ENCODE measurements around the gene CTDSPL. TPM values are rescaled to one million over a fixed set of nuclear protein-coding genes. Genes with fewer than 3 reads are reported as not detected.

The CTDSPL gene
- total RNA-seq, 1 donor from 2014 or later = 41.5 TPM

DNA sequence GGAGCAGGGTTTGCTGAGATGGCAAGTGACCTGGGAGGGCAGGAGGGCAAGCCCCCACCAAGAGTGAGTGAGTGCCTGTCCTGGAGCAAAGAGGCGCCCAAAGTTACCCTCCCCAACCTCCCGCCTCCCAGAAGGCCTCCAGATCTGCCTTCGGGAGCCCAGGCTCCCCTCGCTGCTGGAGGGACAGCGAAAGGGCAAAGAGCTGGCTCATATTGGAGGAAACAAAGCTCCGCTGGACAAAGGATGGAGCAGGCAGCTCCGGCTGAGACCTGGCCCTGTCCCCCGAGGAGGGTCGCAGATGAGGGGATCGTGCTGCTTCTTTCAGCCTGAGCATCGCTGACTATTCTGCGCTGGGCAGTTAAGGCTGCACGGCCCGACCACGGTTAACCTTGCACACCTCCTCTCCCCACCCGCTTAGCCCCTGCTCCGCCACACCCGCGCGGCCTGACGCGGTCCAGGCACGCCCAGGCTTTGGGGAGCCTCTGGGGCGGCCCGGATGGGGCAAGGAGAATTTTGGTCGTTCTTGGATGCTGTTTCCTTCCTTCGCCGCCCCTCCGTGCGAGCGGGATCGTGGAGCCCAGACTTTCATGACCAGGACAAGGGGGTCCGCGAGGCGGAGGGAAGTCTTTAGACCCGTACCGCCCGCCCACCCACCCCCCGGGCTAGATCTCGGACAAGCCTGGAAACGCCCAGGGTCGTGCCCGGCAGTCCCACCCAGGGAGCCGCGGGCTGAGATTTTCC lies 167.1 kb downstream of the CTDSPL start:
- Mint-ChIP-seq H3K4me1 (ENCODE audit: low read depth) (peaks cover 37% of the 10 kb centered on the region), H3K36me3 (ENCODE audit: low read depth) (no peaks in the 10 kb centered on the region), H3K27ac (ENCODE audit: unreplicated experiment) (peak overlapping the region; percentile 65), H3K27me3 (ENCODE audit: low read depth) (no peaks in the 10 kb centered on the region), H3K4me3 (ENCODE audit: unreplicated experiment) (peak overlapping the region; percentile 61), H3K9me3 (ENCODE audit: low read depth) (no peaks in the 10 kb centered on the region)
- no peak for DNase-seq (ENCODE audit: low spot score)
- TF ChIP-seq, protein P1, sequence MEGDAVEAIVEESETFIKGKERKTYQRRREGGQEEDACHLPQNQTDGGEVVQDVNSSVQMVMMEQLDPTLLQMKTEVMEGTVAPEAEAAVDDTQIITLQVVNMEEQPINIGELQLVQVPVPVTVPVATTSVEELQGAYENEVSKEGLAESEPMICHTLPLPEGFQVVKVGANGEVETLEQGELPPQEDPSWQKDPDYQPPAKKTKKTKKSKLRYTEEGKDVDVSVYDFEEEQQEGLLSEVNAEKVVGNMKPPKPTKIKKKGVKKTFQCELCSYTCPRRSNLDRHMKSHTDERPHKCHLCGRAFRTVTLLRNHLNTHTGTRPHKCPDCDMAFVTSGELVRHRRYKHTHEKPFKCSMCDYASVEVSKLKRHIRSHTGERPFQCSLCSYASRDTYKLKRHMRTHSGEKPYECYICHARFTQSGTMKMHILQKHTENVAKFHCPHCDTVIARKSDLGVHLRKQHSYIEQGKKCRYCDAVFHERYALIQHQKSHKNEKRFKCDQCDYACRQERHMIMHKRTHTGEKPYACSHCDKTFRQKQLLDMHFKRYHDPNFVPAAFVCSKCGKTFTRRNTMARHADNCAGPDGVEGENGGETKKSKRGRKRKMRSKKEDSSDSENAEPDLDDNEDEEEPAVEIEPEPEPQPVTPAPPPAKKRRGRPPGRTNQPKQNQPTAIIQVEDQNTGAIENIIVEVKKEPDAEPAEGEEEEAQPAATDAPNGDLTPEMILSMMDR (IDR thresholded peaks at IDR 0.05) = no peak

DNA sequence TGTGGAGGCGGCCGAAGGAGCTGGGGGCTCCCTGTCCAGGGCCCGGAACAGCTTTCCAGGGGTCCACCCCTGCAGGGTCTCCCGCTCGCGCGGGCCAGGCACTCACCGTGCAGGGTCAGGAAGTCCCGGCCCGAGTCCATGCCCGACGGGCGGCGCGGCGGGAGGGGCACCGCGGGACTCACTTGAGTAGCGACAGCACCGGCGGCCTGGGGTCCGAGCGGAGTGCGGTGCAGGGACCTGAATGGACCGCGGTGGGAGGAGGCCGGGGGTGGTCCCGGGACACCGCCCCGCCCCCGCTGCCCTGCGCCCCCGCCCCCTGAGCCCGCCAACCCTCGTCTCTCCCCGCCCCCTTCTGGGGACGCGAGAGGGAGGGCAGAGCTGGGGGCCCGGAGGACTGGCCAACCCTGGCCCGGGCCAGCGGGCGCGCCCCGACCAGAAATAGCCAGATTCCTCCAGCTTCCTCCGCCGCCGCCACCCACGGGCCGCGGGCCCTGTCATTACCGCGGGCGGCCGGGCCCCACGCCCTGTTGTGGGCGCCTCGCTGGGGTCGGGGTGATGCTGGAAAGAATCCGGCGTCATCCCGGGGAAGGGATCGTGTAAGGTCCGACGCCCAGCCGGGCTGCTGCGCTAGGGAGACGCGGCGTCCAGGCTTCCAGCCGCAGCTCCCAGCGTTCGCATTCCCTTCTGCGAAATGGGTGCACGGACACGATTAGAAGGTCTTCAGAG lies 167.9 kb downstream of the CTDSPL start, which contains the start of gene PLCD1:
TSS of gene PLCD1 (minus strand) at position 243 of the 726 bp plus-strand sequence. CDS start at position 140, 103 bp downstream.
- DNase-seq (ENCODE audit: low spot score) = peak; percentile 93
- H3K4me1 Mint-ChIP-seq (ENCODE audit: low read depth) = peaks cover 35% of the 10 kb centered on the region
- H3K36me3 Mint-ChIP-seq (ENCODE audit: low read depth) = no peaks in the 10 kb centered on the region
- H3K27me3 Mint-ChIP-seq (ENCODE audit: low read depth) = no peaks in the 10 kb centered on the region
- H3K4me3 Mint-ChIP-seq (ENCODE audit: unreplicated experiment) = peak within 1 kb of the TSS; percentile 69
- no peaks in the 10 kb centered on the region for H3K9me3 Mint-ChIP-seq (ENCODE audit: low read depth)
- TF ChIP-seq, protein P1 (IDR thresholded peaks at IDR 0.05) = no peak
- H3K27ac Mint-ChIP-seq (ENCODE audit: unreplicated experiment) = peak within 1 kb of the TSS; percentile 94

DNA sequence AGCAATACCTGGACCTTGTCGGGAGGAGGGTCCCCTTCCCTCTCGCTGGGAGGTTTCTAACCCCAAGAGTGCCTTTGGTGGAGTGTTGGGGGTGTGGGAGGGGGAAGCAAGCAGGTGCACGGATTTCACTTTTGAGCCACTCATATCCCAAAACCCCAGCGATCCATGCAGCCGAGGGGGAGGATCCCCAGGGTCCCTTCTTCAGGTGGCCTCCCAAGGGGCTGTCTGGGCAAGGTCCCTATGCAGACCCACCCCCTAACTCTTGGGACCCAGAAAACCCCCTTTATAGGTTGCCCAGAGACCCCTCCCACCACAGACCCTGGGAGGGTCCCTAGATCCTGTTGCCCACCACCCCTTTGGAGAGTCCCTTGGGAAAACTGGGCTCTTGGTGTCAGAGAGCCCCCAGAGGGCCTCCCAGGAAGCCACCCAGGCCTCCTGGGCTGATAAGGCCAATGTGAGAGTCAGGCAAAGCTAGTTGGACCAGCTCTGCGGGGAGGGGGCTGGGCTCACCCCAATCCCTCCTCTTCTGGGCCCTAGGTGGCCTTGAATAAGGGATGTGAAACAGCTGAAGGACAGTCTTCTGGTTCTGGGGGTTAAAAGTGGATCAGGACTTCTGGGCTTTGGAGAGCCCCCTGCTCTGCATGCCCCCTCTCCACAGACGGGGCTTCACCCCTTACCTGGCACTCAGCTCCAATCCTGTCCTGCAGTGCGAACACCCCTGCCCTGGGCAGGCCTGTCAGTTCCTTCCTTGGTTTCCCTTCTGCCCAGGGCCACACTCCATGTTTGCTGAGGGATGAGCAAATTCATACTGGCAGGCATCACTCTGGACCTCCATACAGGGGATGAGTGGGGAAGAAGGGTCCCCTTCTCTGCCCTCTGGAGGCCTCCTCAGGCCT lies 168.7 kb downstream of the CTDSPL start:
- no peaks in the 10 kb centered on the region for H3K27me3 Mint-ChIP-seq (ENCODE audit: low read depth)
- peak overlapping the region; percentile 94 for H3K27ac Mint-ChIP-seq (ENCODE audit: unreplicated experiment)

DNA sequence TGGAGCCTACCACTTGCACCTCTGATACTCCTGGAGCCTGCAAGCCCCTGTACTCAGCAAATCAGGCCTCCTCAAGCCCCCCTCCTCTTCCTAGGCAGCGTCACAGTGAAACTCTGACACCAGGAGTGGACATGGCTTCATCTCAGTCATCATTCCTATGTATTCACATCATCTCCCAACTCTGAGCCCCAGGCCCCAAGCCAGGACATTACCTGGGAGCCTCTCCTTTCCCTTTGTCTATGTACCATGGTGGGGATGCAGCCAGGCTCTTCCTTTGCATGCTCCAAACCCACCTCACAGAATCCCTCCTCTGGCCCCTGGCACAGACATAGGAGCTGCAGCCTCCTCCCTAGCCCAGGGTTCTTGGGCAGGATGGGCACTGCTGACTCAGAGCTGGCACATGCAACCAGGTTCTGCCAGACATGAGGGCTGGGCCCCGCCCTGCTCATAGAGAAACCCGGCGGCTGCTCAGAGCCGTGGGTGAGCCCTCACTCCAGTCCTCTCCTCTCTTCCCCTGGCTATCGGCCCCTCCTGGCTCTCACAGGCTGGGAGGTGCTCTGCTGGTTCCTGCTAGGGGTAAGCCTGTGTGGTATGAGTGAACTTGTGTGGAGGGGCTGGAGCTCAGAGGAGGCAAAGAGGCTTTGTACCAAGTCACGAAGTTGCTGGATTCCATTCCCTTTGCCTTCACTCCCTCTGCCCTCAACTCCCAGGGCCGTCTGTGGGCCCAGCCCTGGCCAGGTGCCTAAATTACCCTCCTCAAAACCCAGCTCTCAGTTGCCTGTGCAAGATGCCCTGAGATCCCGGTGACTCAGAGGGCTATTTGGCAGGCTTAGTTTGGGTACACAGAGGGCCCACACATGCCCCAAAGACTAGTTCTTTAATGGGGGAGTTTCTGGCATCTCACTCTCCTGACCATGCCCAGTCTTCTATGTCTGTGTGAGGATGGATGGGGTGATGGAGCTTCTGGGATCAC lies 169.6 kb downstream of the CTDSPL start:
- peak overlapping the region; percentile 48 for H3K4me3 Mint-ChIP-seq (ENCODE audit: unreplicated experiment)
- H3K4me1 Mint-ChIP-seq (ENCODE audit: low read depth) = peaks cover 24% of the 10 kb centered on the region
- TF ChIP-seq, protein P1 (IDR thresholded peaks at IDR 0.05) = no peak
- H3K36me3 Mint-ChIP-seq (ENCODE audit: low read depth) = no peaks in the 10 kb centered on the region
- no peaks in the 10 kb centered on the region for H3K9me3 Mint-ChIP-seq (ENCODE audit: low read depth)
- no peak for DNase-seq (ENCODE audit: low spot score)
- H3K27me3 Mint-ChIP-seq (ENCODE audit: low read depth) = no peaks in the 10 kb centered on the region
- H3K27ac Mint-ChIP-seq (ENCODE audit: unreplicated experiment) = peak overlapping the region; percentile 94

More for the DNA sequence above, 168.7 kb downstream of the CTDSPL start:
- H3K36me3 Mint-ChIP-seq (ENCODE audit: low read depth) = no peaks in the 10 kb centered on the region
- TF ChIP-seq, protein P1 (IDR thresholded peaks at IDR 0.05) = no peak
- H3K9me3 Mint-ChIP-seq (ENCODE audit: low read depth) = no peaks in the 10 kb centered on the region
- peaks cover 31% of the 10 kb centered on the region for H3K4me1 Mint-ChIP-seq (ENCODE audit: low read depth)
- no peak for DNase-seq (ENCODE audit: low spot score)
- H3K4me3 Mint-ChIP-seq (ENCODE audit: unreplicated experiment) = peak overlapping the region; percentile 69

All from chondrocyte (in vitro differentiated cells).